Measurements from ENCODE around the gene ZNF629.
A peak's percentile ranks its signal among the peaks of the same experiment; 100 is the strongest.

GRCh38 chr16:30775392-30776188 lies 11.4 kb downstream of the ZNF629 start:
- no peak for TF ChIP-seq CTCF (IDR thresholded peaks at IDR 0.05)
- TF ChIP-seq POLR2A (IDR thresholded peaks at IDR 0.05), result peak; percentile 69

Measured in right lobe of liver (tissue), 4 donors.